GM19043 (cell line): ENCODE measurements around the gene SLCO2B1.

ENCODE experiments used
- ATAC-seq: cut with Tn5 transposase; IDR thresholded peaks from one replicate; pipeline ENCODE4 v1.9.1; 2021; ENCODE audit warnings: low read depth; ENCODE audit not compliant: unreplicated experiment

SLCO2B1 gene

GRCh38 chr11:75160220-75160757 lies 9.4 kb downstream of the SLCO2B1 start:
- ATAC-seq: no peak

DNA sequence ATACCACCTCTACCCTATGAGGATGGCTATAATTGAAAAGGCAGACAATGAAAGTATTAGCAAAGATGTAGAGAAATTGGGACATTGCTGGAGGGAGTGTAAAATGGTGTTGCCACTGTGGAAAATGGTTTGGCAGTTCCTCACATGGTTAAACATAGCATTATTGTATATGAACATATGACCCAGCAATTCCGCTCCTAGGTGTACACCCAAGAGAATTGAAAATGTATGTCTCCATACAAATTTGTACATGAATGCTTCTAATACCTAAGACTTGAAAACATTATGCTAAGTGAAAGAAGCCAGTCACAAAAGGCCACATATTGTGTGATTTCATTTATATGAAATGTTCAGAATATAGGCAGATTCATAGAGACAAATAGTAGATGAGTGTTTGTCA lies 10.0 kb downstream of the SLCO2B1 start:
- no peak for ATAC-seq

- ATAC-seq: no peak
These were observed 10.7 kb downstream of the SLCO2B1 start for GRCh38 chr11:75161506-75162095.

DNA sequence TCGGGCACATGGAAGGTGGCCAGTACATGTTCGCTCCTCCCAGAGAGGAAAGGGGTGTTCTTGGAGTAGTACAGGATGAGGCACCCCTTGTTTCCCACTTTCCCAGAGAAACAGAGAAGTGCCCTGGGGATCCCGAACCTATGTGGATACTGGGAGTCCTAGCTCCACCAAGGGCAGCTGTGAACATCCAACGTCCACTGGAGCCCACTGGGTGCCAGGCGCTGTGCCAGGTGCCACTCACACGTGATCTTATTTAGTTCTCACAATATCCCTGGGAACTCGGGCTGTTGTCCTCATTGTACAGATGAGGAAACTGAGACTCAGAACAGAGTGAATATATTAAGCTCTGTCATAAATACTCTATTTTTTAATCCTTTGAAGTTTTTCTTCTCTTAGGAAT lies 12.0 kb downstream of the SLCO2B1 start:
- ATAC-seq: no peak

DNA sequence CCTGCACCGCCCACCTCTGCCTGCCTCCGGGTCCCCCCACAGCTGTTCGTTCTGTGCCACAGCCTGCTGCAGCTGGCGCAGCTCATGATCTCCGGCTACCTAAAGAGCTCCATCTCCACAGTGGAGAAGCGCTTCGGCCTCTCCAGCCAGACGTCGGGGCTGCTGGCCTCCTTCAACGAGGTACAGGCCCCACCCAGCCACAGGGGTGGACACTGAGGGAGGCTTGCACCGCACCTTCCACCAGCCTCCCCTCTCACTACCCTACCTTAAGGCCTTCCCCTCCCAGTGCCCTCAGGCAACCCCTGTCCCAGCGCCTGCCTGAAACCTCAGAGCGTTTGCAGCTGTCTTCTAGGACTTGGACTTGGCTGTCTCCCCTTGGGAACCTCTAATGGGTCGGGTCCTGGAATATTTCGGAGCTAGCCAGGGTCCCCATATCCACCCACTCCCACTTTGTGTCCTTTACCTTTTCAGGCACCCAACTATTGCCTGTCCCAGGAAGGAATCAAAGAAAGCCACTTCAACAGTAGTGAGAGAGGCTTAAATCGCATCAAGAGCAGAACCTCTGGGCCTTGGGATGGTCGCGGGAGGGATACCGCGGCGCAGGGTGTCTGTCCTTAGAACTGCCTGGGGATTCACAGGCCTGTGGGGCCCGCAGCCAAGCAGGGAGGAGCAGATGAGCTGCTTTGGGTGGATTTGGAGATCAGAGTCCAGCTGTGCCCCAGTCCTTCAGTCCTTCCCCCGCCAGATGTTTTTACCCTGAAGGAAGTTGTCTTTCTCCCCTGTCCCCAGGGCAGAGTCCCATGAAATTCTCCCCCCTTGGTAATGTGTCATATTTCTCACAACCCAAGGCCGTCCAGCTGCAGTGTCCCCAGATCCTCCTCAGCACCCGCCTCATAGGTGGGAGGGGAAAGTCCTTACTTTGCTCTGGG lies 13.3 kb downstream of the SLCO2B1 start:
- no peak for ATAC-seq

GRCh38 chr11:75165721-75166120 lies 14.8 kb downstream of the SLCO2B1 start:
- ATAC-seq: no peak

DNA sequence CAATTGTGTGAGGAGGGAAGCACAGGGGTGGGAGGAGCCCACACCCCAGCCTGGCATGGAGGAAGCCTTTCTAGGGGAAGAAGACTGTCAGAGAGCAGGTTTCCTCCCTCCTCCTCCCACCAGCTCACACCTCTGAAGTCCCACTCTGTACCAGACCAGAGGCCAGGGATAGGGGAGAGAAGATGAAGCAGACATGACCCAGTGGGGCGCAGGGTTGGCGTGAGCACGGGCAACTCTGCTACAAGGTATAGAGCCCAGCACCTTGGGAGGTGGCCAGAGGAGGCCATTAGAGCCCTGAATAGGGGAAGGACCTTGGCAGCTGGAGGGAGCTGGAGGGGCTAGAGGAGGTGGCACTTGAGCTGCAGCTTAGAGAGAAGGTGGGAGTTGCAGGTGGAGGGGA lies 15.9 kb downstream of the SLCO2B1 start:
- ATAC-seq: no peak

DNA sequence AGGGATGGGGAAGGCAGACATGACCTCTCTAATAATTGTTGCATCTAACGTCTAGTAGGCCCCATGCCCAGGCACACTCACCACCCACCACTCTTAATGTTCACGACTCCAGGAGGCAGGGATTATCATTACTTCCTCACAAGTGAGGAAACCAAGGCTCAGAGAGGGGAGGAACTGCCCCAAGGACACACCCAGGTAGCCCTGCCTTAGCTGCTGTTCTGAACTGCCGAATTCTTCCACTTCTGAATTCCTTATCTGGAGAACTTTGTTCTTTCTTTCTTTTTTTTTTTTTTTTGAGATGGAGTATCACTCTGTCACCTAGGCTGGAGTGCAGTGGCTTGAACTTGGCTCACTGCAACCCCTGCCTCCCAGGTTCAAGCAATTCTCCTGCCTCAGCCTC lies 16.7 kb downstream of the SLCO2B1 start:
- ATAC-seq: no peak

GRCh38 chr11:75169101-75169885 lies 18.4 kb downstream of the SLCO2B1 start:
- no peak for ATAC-seq

- no peak for ATAC-seq
These were observed 19.8 kb downstream of the SLCO2B1 start for GRCh38 chr11:75170516-75171201.

GRCh38 chr11:75173336-75173735 lies 22.4 kb downstream of the SLCO2B1 start:
- ATAC-seq: no peak

DNA sequence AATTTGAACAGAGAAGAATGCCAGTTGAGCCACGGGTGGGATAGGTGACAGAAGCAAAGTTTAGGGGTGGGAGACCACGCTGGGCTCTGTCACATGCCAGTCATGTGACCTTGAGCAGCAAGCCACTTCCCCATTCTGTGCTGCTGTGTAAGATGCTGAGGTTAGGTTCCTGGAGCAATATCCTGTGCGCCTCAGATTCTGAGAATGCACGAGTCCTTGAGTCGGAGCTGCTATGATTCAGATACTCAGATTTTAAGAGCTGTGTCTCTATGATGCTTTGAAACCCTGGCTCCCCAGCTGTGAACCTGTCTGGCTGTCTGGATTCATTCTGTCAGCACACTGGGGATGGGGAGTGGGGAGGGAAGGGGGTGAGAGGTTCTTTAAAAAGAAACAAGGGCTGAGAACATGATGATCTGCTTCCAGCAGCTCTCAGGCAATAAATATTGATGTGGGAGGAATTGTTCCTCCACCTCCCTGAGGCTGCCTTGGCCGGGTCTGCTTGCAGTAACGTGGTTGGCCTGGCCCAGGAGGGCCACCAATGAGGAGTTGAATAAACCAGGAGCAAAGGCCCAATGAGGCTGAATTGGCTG lies 24.0 kb downstream of the SLCO2B1 start:
- no peak for ATAC-seq

- ATAC-seq: no peak
These were observed 31.8 kb downstream of the SLCO2B1 start for GRCh38 chr11:75182664-75183063.

GRCh38 chr11:75184051-75184450 lies 33.1 kb downstream of the SLCO2B1 start:
- no peak for ATAC-seq

DNA sequence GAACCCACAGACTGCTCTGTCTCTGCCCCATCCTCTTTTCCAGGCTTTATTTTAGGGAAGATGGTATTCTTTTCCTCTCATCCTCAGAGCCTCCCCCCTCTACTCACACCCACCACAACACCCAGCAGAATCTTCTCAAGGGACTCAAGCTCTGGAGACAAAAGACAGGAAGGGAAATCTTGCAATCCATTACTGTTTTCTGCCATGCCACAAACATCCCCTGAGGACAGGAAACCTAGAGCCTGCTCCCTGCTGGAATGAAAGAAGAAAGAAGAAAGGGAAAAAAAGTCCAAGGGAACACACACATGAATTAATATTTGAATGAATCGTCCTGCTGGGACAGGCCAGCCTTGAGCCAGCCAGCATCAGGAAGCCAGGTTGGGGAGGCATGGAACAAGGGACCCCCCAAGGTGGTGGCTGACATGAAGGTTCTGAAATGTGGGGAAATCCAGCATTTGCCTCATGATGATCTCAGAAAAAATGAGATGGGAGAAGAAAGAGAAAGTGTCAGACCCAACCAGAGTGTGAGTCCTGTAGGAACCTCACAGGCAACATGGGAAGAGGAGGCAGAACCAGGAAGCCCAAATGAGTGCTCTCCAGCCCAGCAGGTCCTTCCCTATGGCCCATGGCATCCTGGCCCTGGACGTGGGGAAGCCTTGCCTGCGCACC lies 34.0 kb downstream of the SLCO2B1 start:
- no peak for ATAC-seq

- no peak for ATAC-seq
These were observed 35.0 kb downstream of the SLCO2B1 start for GRCh38 chr11:75185866-75186265.

DNA sequence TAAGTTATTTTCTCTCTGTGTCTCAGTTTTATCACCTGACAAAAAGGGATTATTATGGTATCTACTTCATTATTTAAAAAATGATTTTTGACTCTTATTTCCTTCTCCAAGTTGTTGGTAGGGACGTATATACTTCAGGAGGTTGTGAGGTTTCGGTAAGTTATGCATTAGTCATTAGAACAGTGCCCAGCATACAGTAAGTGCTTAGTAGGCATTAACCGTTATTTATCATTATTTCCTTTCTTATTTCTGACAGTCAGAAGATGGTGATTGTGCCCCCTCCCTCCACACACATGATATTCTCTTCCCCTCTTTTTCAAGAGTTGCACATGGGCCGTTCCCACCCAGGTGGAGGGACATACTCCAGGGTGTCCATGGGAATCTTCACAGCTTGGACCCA lies 36.1 kb downstream of the SLCO2B1 start:
- ATAC-seq: no peak

GRCh38 chr11:75188671-75189070 lies 37.8 kb downstream of the SLCO2B1 start:
- no peak for ATAC-seq

DNA sequence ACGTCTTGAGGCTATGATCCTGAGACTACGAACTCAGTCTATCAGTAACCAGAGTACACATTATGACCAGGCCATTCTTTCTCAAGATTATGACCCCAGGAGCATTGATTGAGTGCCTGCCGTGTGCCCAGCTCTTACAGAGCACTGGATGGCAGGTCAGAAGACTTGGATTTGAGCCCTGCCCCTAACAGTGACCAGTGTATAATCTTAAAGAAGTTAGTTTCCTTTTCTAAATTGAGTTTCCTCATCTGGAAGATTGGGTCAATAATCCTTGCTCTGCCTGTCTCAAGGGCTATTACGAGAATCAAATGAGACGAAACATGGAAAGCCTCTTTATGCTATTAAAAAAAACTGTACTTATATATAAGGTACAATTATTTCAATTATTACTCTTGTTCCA lies 38.2 kb downstream of the SLCO2B1 start:
- no peak for ATAC-seq

- ATAC-seq: no peak
These were observed 39.0 kb downstream of the SLCO2B1 start for GRCh38 chr11:75189911-75190310.
